ENCODE measurements around the gene PDE8A. TPM values are rescaled to one million over a fixed set of nuclear protein-coding genes. Genes with fewer than 3 reads are reported as not detected.

PDE8A gene
- total and polyA plus RNA-seq, 10 of the 15 experiments (the other 5 are each of a cell fraction or from before 2014, with no cell fraction given): 6.7 to 69.2 (median 27.2) TPM

DNA sequence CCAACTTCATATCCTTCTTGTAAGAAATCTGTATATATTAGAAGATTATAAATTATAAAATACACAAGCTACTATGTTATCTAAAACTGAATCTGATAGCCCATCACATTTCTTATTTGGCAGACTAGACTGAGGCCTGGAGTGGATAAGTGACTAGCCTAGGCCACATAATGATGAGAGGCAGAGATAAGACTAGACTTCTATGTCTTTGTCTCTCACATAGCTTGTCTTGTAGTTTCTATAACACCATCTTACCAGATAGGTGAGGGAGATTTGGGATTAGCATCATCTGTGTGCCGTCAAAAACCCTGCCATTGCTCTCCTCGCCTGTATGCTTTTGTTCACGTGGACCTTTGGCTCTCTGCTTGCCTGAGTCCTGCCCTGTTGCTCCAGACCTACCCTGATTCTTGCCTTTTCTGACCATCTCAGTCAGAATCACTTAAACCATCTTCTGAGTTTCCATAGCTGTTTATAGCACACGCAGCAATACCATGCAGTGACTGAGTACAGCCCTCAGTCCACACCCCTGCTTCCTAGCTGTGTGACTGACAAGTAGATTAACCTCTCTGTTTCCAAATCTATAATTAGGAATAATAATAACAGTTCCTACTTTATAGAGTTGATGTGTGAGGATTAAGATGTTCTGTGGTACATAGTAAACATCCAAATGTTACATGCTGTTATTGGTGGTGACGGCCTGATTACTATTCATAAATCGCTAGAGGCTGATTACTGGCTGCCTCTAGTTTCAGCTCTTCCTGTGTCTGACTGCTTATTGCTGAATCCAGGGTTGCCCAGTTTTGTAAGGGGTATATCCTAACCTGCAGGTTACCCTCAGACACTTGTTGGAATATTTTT lies 49.7 kb downstream of the PDE8A start:
- intact Hi-C loops (cut with micrococcal nuclease; ENCODE audit: unreplicated experiment) (no loop called here), in situ Hi-C loops (cut with MboI) (no loop called here)
- ChIA-PET RAD21 (ENCODE audit: unreplicated experiment) (interaction anchor here (0.7 to 2.1 kb wide), 9 partner anchors 8 to 50 kb away, joined by 3 to 7 read pairs (median 4); no protein-coding TSS in a partner anchor), SMC1A (ENCODE audit: uncharacterized antibody, unreplicated experiment) (interaction anchor here (0.9 to 4.3 kb wide), 12 partner anchors 10 to 74 kb away, joined by 3 to 45 read pairs (median 5); partner anchors contain the start of gene PDE8A), POLR2A (interaction anchor here (0.8 to 1.4 kb wide), 3 partner anchors 26 to 40 kb away, joined by 3 to 5 read pairs (median 4); no protein-coding TSS in a partner anchor), CTCF (interaction anchor here (0.8 to 3.1 kb wide), 8 partner anchors 9 to 77 kb away, joined by 3 to 17 read pairs (median 4); no protein-coding TSS in a partner anchor)
- Histone ChIP-seq H3K36me3 (ENCODE audit: control insufficient read depth in 2 of 2, insufficient read depth in 2 of 2, low read length in 1 of 2) (no peaks in the 10 kb centered on the region), H3K9ac (ENCODE audit: control insufficient read depth, insufficient read depth, low read length) (no peak overlapping the region), H4K20me1 (ENCODE audit: control insufficient read depth, insufficient read depth) (no peaks in the 10 kb centered on the region), H3K4me2 (ENCODE audit: control insufficient read depth, insufficient read depth) (no peak overlapping the region), H3K27me3 (replicated peaks in 1 of 2; ENCODE audit: control insufficient read depth in 2 of 2, insufficient read depth in 2 of 2, low read length in 1 of 2) (no peaks in the 10 kb centered on the region), H3K79me2 (ENCODE audit: control insufficient read depth, insufficient read depth, low read length) (peaks cover 39% of the 10 kb centered on the region), H2AFZ (ENCODE audit: control insufficient read depth, low read depth, low read length) (no peak overlapping the region), H3K4me3 (no peak overlapping the region), H3K27ac (ENCODE audit: control insufficient read depth, insufficient read depth) (no peak overlapping the region), H3K4me1 (ENCODE audit: control insufficient read depth, insufficient read depth, low read length) (peaks cover 20% of the 10 kb centered on the region), H3K9me3 (replicated peaks; ENCODE audit: control insufficient read depth, insufficient read depth, low read length) (no peaks in the 10 kb centered on the region)
- WGBS (ENCODE audit: insufficient coverage, insufficient replicate concordance, low lambda C conversion rate, missing lambda C conversion rate): 97% methylated on average over 6 of the region's 6 CpGs
- no TSS peak for BruUV-seq (replicated peaks)
- FAIRE-seq (no peak), ATAC-seq (peak; percentile 9; the same call in 2 of the 3 replicates), DNase-seq (ENCODE audit: low read depth, low spot score) (no peak)
- TF ChIP-seq KDM1A (IDR thresholded peaks at IDR 0.05; ENCODE audit: borderline replicate concordance): no peak
- no peak for TF ChIP-seq SPI1 (IDR thresholded peaks at IDR 0.05; ENCODE audit: borderline replicate concordance, insufficient read depth, low read depth, low read length)
- TF ChIP-seq CBX5 (IDR thresholded peaks at IDR 0.05; ENCODE audit: low read depth): no peak
- no peak for TF ChIP-seq WRNIP1 (IDR thresholded peaks at IDR 0.05; ENCODE audit: borderline replicate concordance, low read depth, low read length)
- no peak for TF ChIP-seq SMC3 (IDR thresholded peaks at IDR 0.05; ENCODE audit: borderline replicate concordance, low read length)
- no peak for TF ChIP-seq TBL1XR1 (IDR thresholded peaks at IDR 0.05; ENCODE audit: low read depth, low read length)
- TF ChIP-seq GABPA (IDR thresholded peaks at IDR 0.05; ENCODE audit: low read depth): no peak
- TF ChIP-seq ZSCAN29 (IDR thresholded peaks at IDR 0.05): no peak
- no peak for TF ChIP-seq FOXM1 (IDR thresholded peaks at IDR 0.05; ENCODE audit: low read depth, low read length)
- no peak for TF ChIP-seq NR2C2 (IDR thresholded peaks at IDR 0.05; ENCODE audit: borderline replicate concordance, control insufficient read depth, insufficient read length, low read depth)
- TF ChIP-seq YBX1 (IDR thresholded peaks at IDR 0.05): no peak
- TF ChIP-seq RELA (IDR thresholded peaks at IDR 0.05; ENCODE audit: borderline replicate concordance, partially characterized antibody): no peak
- TF ChIP-seq JUND (IDR thresholded peaks at IDR 0.05; ENCODE audit: low read depth, low read length): no peak
- no peak for TF ChIP-seq ZZZ3 (IDR thresholded peaks at IDR 0.05; ENCODE audit: control insufficient read depth, insufficient read length, low read depth)
- TF ChIP-seq POLR2A (IDR thresholded peaks at IDR 0.05; ENCODE audit: low read depth, low read length): no peak
- no peak for TF ChIP-seq ZNF274 (IDR thresholded peaks at IDR 0.05; ENCODE audit: insufficient read depth, insufficient read length)
- TF ChIP-seq JUNB (IDR thresholded peaks at IDR 0.05): no peak
- TF ChIP-seq, protein P1, sequence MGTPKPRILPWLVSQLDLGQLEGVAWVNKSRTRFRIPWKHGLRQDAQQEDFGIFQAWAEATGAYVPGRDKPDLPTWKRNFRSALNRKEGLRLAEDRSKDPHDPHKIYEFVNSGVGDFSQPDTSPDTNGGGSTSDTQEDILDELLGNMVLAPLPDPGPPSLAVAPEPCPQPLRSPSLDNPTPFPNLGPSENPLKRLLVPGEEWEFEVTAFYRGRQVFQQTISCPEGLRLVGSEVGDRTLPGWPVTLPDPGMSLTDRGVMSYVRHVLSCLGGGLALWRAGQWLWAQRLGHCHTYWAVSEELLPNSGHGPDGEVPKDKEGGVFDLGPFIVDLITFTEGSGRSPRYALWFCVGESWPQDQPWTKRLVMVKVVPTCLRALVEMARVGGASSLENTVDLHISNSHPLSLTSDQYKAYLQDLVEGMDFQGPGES (IDR thresholded peaks at IDR 0.05): no peak
- no peak for TF ChIP-seq EZH2 (IDR thresholded peaks at IDR 0.05; ENCODE audit: borderline replicate concordance, control insufficient read depth, low read depth, low read length)
